Measurements from ENCODE around the gene SMAD4. TPM values are rescaled to one million over a fixed set of nuclear protein-coding genes. Genes with fewer than 3 reads are reported as not detected.

Gene SMAD4
- total and polyA plus RNA-seq, 4 donors: 12.5 to 143 (median 60.6) TPM

DNA sequence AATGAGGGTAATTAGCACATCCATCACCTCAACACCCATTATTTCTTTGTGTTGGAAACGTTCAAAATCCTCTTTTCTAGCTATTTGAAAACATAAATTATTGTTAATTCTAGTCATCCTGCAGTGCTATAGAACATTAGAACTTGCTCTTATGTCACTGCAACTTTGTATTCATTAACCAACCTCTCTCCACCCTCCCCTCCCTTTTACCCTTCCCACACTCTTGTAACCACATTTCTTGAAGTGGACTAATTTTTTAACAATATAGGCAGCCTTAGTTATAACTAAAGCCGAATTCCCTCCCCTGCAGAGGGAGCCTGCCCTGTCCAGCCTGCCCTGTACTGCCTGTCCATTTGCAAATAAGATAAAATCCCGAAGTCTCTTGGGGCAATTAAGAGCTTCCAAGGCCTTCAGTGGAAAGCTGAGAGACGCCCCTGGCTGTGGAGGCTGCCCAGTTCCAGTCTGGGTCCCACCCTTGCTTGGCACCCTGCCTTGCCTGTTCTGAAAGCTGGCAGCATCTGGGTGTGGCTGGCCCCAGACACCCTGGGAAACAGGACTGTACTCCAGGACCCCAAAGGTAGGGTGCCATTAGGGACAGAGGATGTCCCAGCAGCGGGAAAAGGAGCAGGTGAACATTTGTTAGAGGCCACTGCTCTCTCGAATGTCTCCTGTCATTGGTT is 102.4 kb downstream of the SMAD4 start:
- no peaks in the 10 kb centered on the region for H3K27me3 ChIP-seq (ENCODE audit: control insufficient read depth in 3 of 3, insufficient read depth in 3 of 3, low read length in 2 of 3)
- no peaks in the 10 kb centered on the region for H3K4me1 ChIP-seq (ENCODE audit: control insufficient read depth in 5 of 5, insufficient read depth in 5 of 5, low read length in 5 of 5)
- peak in 1 of 3 donors; percentile 34 for DNase-seq
- no peak for ATAC-seq (ENCODE audit: insufficient read depth, low FRiP score)
- H3K9ac ChIP-seq (ENCODE audit: insufficient read depth in 1 of 2, low read length in 2 of 2): no peak overlapping the region
- TF ChIP-seq, protein P1, sequence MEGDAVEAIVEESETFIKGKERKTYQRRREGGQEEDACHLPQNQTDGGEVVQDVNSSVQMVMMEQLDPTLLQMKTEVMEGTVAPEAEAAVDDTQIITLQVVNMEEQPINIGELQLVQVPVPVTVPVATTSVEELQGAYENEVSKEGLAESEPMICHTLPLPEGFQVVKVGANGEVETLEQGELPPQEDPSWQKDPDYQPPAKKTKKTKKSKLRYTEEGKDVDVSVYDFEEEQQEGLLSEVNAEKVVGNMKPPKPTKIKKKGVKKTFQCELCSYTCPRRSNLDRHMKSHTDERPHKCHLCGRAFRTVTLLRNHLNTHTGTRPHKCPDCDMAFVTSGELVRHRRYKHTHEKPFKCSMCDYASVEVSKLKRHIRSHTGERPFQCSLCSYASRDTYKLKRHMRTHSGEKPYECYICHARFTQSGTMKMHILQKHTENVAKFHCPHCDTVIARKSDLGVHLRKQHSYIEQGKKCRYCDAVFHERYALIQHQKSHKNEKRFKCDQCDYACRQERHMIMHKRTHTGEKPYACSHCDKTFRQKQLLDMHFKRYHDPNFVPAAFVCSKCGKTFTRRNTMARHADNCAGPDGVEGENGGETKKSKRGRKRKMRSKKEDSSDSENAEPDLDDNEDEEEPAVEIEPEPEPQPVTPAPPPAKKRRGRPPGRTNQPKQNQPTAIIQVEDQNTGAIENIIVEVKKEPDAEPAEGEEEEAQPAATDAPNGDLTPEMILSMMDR (IDR thresholded peaks at IDR 0.05; ENCODE audit: control extremely low read depth, extremely low read depth): no peak
- peaks cover 0 to 3% (median 0%) of the 10 kb centered on the region in 4 donors for H3K9me3 ChIP-seq (ENCODE audit: control insufficient read depth in 4 of 4, insufficient read depth in 3 of 4, low read length in 3 of 4)
- H3K36me3 ChIP-seq (ENCODE audit: control insufficient read depth in 4 of 4, insufficient read depth in 4 of 4, low read length in 4 of 4): no peaks in the 10 kb centered on the region
- H3K27ac ChIP-seq (ENCODE audit: low read depth in 1 of 2, low read length in 1 of 2): no peak overlapping the region
- H3K4me3 ChIP-seq: no peak overlapping the region
- WGBS, 2 donors: 73 to 86% methylated on average over 6 of the region's 6 CpGs

DNA sequence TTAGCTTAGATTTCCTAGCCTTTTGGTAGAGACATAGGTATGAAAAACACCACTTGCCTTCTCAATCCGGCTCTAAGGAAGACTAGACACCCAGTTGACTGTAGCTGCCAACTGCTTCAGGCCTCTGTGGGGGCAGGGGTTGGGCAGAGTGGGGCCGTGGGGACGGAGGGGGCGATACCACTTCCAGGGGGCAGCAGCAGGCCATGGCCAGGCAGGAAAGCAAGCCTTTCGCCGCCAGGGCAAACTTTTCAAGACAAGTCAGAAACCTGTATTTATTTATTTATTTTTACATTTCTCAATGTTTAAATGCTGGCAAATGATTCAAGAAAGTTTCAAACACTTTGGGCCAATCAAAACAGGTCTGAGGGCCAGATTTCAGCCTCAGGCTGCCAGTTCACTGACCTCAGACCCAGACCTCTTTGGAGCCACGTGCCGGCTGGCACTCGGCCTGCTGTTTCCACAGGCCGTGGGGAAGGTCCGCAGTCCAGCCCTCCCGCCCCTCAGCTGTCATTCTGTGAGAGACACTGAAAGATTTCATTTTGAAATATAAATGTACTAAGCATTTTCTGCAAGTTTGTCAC is 103.7 kb downstream of the SMAD4 start:
- Histone ChIP-seq H3K27me3 (ENCODE audit: control insufficient read depth in 3 of 3, insufficient read depth in 3 of 3, low read length in 2 of 3) (no peaks in the 10 kb centered on the region), H3K9ac (ENCODE audit: insufficient read depth in 1 of 2, low read length in 2 of 2) (no peak overlapping the region), H3K27ac (ENCODE audit: low read depth in 1 of 2, low read length in 1 of 2) (no peak overlapping the region), H3K36me3 (ENCODE audit: control insufficient read depth in 4 of 4, insufficient read depth in 4 of 4, low read length in 4 of 4) (no peaks in the 10 kb centered on the region), H3K9me3 (ENCODE audit: control insufficient read depth in 4 of 4, insufficient read depth in 3 of 4, low read length in 3 of 4) (peaks cover 0 to 3% (median 0%) of the 10 kb centered on the region in 4 donors), H3K4me1 (ENCODE audit: control insufficient read depth in 5 of 5, insufficient read depth in 5 of 5, low read length in 5 of 5) (no peaks in the 10 kb centered on the region), H3K4me3 (no peak overlapping the region)
- ATAC-seq (ENCODE audit: insufficient read depth, low FRiP score) (no peak), DNase-seq (no peak)
- TF ChIP-seq, protein P1 (IDR thresholded peaks at IDR 0.05; ENCODE audit: control extremely low read depth, extremely low read depth): no peak
- 76 to 86% methylated on average over 12 of the region's 12 CpGs for WGBS, 2 donors

Other genes starting within 250 kb of the SMAD4 start
- under 1 TPM; 0.20 to 0.71 TPM for gene MRO, start 210.2 kb upstream of the SMAD4 start, total RNA-seq
- under 1 TPM; 0.05 to 0.24 TPM for gene MRO, start 210.2 kb upstream of the SMAD4 start, polyA plus RNA-seq
- 10 to 100 TPM; 33.6 to 52.0 TPM for gene ME2, start 151.1 kb upstream of the SMAD4 start, total RNA-seq
- gene ME2, start 151.1 kb upstream of the SMAD4 start, polyA plus RNA-seq: 10 to 100 TPM; 17.9 to 34.4 TPM
- gene ELAC1, start 62.2 kb upstream of the SMAD4 start, total RNA-seq: 10 to 100 TPM in 1 of 2 donors, 1 to 10 TPM in 1; 5.5 to 10.2 TPM
- gene ELAC1, start 62.2 kb upstream of the SMAD4 start, polyA plus RNA-seq: 1 to 10 TPM; 5.0 to 5.8 TPM
- 10 to 100 TPM; 20.0 to 54.2 TPM for gene MEX3C, start 167.5 kb downstream of the SMAD4 start, total RNA-seq
- 10 to 100 TPM in 1 of 2 donors, 1 to 10 TPM in 1; 7.6 to 11.6 TPM for gene MEX3C, start 167.5 kb downstream of the SMAD4 start, polyA plus RNA-seq

Data from lung (tissue), 12 donors.